GM18499 (cell line): ENCODE measurements around the gene CNTRL.
"Not testable (repeated sequence)": the region's sequence is repeated elsewhere in the genome, so short reads cannot be mapped to it uniquely, and the experiment has no call there.

Experiments
- ATAC-seq: cut with Tn5 transposase; IDR thresholded peaks from one replicate; pipeline ENCODE4 v1.9.1; 2021; ENCODE audit warnings: moderate number of reproducible peaks; ENCODE audit not compliant: insufficient read depth, unreplicated experiment

CNTRL gene, protein sequence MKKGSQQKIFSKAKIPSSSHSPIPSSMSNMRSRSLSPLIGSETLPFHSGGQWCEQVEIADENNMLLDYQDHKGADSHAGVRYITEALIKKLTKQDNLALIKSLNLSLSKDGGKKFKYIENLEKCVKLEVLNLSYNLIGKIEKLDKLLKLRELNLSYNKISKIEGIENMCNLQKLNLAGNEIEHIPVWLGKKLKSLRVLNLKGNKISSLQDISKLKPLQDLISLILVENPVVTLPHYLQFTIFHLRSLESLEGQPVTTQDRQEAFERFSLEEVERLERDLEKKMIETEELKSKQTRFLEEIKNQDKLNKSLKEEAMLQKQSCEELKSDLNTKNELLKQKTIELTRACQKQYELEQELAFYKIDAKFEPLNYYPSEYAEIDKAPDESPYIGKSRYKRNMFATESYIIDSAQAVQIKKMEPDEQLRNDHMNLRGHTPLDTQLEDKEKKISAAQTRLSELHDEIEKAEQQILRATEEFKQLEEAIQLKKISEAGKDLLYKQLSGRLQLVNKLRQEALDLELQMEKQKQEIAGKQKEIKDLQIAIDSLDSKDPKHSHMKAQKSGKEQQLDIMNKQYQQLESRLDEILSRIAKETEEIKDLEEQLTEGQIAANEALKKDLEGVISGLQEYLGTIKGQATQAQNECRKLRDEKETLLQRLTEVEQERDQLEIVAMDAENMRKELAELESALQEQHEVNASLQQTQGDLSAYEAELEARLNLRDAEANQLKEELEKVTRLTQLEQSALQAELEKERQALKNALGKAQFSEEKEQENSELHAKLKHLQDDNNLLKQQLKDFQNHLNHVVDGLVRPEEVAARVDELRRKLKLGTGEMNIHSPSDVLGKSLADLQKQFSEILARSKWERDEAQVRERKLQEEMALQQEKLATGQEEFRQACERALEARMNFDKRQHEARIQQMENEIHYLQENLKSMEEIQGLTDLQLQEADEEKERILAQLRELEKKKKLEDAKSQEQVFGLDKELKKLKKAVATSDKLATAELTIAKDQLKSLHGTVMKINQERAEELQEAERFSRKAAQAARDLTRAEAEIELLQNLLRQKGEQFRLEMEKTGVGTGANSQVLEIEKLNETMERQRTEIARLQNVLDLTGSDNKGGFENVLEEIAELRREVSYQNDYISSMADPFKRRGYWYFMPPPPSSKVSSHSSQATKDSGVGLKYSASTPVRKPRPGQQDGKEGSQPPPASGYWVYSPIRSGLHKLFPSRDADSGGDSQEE (N-terminal part only)

DNA sequence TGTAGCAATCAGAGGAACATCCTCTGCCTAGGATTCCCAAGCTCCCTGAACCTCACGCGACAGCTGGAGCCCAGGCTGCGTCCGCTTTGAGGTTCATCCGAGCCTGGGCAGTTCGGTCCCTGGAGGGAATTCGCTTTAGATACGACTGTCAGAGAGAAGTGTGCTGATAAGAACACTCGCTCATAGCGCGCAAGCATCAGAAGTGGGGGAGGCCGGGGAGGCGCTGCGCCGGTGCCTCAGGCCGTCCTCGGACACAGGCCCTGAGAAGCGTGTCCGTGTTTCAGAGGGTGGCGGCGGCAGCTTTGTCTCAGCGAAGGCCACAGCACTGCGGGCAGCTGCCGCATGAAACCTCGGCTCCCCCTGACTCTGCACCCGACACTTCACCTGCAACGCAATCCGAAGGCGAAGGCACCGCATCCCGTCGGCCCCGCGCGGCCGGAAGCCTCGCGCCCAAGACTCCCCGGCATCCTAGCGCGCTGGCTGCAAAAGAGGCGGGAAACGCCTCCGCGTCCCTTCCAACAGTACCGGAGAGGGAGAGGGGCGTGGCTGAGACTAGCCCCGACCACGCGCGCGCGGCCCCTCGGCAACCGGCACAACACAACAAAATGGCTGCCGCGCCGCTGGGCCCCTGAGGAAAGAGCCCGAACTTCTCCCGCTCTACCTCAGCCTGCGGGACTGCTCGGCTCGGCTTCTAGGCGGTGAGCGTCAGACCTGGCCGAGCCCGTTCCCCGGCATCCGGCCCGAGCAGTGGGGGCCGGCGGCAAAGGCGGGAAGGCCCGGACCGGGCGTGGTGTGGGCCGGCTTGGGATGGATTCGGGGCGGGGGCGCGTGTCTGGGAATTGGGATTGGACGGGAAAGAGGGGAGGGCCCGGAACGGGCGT, at the start of gene CNTRL:
CNTRL (plus strand) TSS at position 586 of the 881 bp plus-strand sequence. CDS start 13,372 bp downstream, outside the sequence.
- ATAC-seq = peak; percentile 32

DNA sequence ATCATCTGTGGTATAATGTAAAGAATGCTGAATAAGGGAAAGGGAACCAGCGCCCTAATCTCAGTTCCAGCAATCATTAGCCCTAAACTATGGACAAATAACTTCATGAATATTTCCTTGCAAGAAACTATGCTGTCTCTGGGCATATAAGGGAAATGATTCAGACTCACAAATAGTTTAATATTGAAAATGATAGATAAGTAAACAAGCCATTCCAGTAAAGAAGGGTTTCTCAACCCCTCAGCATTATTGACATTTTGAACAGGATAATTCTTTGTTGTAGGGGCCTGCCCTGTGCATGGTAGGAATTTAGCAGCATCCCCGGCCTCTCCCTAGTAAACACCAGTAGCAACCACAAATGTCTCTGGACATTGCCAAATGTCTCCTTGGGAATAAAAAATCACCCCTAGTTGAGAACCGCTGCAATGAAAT, 48.5 kb upstream of the CNTRL start:
- ATAC-seq = no peak

DNA sequence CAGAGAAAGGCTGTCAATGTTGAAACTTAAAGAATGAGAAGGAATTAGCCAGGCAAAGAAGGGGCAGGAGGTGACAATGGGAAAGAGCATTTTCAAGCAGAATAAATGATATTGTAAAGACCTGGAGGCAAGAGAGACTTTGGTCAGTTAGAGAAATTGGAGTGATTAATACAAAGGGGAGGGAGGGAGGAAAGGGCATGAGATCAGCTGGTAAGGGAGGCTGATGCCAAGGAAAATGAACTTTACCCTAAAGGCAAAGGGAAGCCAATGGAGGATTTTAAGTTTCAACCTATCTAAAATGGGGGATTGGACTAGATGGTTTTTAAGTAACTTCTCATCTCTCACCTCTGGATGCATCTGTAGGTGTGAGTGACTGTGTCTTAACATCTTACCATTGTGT, 48.0 kb upstream of the CNTRL start:
- ATAC-seq = no peak

DNA sequence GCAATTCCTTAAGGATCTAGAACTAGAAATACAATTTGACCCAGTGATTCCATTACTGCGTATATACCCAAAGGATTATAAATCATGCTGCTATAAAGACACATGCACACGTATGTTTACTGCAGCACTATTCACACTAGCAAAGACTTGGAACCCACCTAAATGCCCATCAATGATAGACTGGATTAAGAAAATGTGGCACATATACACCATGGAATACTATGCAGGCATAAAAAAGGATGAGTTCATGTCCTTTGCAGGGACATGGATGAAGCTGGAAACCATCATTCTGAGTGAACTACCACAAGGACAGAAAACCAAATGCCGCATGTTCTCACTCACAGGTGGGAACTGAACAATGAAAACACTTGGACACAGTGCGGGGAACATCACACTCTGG, 46.5 kb upstream of the CNTRL start:
- not testable (repeated sequence) for ATAC-seq

DNA sequence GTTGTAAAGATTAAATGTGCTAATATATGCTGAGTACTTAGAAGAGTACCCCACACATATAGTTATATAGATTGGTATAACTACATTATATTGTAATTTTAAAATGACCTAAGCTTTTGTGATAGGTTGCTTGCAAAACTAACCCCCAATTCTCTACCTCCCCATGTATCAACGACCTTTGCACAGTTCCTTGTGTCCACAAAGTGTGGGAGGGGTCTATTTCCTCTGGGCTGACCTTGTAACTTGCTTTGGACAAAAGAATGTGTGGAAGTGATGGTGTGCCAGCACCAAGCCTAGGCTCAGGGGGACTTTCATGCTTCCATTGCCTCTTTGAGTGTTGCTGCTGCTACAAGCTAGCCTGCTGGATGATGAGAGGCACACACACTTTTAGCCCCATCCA, 45.3 kb upstream of the CNTRL start:
- ATAC-seq = no peak

DNA sequence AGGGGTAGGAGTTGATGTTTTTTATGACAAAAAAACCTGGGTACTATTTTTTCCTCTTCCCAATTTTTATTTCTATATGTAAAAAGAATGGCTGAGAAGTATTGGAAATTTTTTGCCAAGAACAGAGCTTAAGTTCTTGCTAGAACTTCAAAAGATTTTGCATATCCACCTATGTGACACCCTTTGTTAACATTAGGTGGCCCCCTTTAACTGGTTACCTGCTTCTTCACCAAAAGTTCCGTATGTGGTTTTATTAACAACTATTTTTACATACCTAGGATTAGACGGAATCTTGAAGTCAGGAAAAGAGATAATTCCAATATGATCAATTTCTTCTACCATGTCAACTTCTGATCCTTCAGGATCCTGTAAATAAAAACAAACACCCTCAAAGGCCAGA, 40.2 kb upstream of the CNTRL start:
- no peak for ATAC-seq

DNA sequence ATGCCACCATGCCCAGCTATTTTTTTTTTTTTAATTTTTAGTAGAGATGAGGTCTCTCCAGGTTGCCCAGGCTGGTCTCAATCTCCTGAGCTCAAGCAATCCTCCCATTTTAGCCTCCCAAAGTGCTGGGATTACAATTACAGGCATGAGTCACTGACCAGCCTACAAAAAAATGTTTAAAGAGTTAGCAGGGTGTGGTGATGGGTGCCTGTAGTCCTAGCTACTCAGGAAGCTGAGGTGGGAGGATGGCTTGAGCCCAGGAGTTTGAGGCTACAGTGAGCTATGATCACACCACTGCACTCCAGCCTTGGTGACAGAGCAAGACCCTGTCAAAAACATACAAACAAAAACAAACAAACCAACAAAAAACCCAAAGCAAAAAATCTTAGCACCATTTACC, 39.0 kb upstream of the CNTRL start:
- ATAC-seq = not testable (repeated sequence)

DNA sequence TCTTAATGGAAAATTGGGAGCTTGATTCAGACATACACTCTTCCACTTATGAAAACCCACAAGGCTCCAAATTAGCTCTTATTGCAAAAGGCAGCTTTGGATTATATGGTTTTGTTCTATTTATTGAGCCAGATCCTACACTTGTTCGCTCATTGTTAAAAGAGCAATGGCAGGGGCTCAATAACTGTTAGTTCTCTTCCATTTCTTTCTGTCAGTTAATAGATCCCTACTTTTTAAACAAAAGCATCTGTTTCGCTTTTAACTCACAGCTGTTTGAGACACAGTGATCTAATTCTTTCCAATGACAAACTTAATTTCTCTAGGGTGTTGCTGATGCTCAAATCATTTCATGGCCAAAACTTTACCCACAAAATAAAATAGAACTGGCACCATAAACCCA, 36.4 kb upstream of the CNTRL start:
- no peak for ATAC-seq

DNA sequence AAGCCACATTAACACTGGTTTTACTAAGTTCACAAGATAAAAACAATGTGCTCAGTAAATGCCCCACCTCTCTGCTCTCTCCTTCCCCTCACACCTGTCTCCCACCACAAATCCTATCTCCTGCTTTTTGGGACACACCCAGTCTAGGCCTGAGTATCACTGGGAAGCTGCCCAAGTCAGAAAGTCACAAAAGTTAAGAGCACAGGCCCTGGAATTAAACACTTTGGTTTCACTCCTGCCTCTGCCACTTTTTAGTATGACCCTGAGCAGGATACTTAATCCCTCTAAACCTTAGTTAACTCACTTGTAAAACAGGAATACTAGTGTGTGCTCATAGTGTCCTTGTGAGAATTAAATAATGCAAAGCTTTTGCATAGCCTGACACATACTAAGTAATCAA, 36.0 kb upstream of the CNTRL start:
- ATAC-seq = no peak

DNA sequence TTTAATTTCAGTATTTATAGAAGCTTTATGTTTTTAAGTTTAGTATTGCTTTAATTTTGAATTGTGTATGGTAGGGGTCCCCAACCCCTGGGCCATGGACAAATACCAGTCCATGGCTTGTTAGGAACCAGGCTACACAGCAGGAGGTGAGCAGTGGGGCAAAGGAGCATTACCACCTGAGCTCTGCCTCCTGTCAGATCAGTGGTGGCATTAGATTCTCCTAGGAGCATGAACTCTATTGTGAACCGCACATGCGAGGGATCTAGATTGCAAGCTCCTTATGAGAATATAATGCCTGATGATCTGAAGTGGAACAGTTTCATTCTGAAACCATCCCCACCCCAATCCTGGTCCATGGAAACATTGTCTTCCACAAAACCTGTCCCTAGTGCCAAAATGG, 26.6 kb upstream of the CNTRL start:
- ATAC-seq = no peak

DNA sequence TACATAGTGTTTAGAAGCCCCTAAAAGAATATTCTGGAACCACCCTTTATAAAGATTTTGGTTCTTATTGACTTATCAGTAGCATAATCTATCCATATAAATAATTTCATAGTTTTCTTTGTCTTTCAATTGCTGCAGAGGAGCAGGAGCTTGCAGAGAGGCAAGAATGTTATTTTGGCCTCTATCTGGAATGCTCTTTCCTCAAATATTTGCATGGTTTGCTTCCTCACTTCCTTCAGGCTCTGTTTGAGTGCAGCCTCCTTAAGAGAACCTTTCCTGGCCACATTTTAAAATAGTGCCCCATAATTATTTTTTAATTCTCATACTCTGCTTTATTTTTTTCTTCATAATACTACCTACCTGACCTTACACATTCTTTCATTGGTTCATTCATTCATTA, 26.1 kb upstream of the CNTRL start:
- ATAC-seq = no peak

DNA sequence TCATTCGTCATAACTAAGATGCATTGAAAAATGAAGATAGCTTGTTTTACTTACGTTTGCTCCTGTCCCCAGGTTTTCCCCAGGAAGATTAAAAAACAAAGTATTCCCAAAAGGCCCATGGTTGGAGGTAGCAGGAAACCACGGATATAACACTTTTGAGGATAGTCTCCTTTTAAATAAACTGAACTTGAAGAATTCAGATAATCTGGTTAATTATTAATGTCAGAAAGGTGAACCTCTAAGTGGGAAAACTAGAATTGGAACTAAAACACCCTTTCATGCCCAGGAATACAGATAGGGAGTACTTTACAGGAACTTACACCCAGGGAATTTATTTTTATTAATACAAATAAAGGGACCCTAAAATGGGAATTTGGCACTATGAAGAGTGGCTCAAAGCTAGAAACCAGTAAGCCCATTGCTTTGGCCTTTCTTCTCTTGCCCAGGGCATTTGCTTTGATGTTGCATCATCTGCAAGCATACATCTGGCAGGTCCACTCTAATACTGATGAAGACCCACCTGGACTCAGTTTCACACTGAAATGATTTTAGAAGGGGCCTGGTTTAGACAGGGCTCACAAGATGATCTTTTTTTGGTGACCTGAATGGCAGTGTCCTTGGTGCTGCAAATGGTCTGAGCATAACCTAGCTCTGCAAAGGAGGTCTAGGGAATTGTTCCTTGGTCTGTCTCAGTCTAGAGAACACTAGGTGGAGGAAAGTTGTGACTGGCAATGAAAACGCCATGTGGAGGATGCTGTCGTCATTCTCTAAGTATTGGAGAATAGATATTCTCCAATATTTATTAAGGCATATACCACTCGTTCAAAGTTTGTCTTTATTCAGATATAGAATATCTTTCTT, 24.4 kb upstream of the CNTRL start, which contains the start of gene C5:
C5 (minus strand) TSS at position 148 of the 861 bp plus-strand sequence; CDS start at position 119, 29 bp downstream.
- no peak for ATAC-seq

DNA sequence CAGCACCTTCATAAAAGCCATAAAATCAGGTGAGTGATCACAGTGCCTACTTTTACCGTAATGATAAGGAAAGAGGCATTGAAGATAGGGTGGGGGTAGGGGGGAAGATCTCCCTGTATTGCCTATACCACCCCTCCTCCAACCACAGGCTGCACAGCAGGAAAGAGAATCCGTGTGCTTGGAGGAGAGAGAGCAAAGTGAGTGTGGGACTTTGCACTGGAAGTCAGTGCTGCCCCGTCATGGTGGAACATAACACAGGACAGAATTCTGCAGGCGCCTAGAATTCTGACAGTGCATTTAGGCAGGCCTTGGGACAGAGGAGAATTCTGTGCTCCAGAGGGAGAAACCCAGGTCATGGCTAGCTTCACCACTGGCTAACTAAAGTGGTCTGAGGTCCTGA, 21.2 kb upstream of the CNTRL start:
- no peak for ATAC-seq

DNA sequence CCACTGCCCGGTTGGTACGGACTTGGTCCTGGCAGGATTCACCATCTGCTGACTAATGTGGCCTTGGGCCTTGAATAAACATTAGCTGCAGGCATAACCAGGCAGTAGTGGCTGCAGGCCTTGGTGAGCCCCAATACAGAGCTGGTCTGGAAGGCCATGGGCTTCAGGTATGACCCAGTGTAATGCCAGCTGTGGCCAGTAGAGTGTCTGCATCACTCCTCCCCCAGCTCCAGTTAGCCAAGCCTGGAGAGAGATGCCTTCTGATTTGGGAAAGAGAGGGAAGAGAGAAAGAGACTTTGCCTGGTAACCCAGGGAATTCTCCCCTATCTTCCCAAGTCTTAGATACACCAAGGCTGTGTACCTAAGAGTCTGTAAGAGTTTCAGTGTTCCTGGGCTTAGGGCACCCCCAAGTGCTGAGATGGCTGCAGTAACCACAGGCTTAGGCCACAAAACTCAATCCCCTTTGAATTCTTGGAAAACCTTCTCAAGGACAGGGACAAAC, 19.1 kb upstream of the CNTRL start:
- ATAC-seq = no peak

DNA sequence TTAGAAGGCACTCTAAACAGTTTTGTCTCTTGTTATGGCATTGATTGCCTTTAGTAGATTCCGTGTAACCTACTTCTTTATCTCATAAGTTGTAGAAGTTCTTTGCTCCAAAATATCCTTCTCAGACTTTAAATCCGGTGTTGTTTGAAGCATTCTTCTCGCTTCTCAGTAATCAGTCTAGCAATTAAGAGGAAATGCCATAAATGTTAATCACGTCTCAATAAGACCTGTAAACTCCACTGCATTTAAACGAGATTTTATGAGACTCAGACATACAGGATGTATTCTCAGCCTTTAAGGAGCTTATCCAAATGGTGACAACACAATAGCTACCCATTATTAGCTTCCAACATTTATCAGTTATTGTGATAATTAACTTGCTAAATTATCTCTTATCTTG, 16.9 kb upstream of the CNTRL start:
- ATAC-seq = no peak

DNA sequence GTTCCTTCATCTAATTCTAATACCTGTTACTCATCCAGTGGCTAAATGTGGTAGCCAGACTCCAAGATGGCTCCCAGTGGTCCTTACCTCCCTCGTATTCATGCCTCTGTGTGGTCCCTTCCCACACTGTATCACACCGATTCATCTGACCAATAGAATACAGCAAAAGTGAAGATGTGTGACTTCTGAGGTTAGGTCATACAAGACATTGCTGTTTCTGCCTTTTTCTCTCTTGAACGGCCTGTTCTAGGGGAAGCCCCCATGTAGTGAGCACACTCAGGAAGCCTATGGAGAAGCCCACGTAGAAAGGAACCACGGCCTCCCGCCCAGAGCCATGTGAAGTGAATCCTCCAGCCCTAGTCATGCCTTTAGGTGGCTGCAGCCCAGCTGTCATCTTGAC, 15.2 kb upstream of the CNTRL start:
- ATAC-seq = no peak

DNA sequence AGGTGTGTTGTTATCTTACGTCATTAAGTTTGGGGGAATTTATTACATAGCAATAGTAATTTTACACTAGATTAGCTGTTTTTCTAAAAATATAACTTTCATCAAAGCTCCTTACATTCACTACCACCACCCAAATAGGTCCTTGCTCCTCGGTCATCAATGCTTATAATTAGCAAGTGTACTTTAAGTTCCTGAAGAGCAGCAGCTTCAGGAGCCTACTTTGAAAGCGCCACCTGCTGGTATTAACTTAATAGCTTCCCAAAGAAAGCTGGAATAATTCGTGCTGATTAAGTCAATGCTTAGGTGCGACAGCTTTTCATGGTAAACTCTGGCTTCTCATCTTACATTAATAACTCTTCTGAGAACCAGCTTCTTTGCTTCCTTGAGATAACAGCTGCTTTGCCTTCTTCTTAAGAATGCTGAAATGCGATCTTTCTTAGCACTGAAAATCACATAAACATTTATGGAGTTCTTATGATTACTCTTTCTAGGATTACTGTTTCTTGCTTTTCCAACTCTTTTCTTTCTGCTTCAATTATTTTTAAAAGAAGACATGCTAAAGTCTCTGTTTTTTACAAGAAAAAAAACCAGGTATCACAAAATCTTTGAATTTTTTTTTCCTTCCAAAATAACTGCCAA, 14.6 kb upstream of the CNTRL start:
- ATAC-seq = no peak

DNA sequence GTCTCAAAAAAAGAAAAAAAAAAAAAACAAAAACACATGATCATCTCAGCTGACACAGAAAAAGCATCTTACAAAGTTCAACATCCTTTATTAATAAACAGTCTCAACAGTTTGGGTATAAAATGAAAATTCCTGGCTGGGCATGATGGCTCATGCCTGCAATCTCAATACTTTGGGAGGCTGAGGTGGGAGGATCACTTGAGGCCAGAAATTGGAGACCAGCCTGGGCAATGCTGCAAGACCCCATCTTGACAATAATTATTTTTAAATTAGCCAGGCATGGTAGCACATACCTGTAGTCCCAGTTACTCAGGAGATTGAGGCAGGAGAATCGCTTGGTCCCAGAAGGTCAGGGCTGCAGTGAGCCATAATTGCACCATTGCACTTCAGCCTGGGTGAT, 7.9 kb upstream of the CNTRL start:
- no peak for ATAC-seq
